ENCODE results near the gene ZNRF2. TPM values are rescaled to one million over a fixed set of nuclear protein-coding genes. Genes with fewer than 3 reads are reported as not detected.

Gene ZNRF2
- total and polyA plus RNA-seq, 10 of the 15 experiments (the other 5 are each of a cell fraction or from before 2014, with no cell fraction given): 1.2 to 20.4 (median 9.5) TPM

DNA sequence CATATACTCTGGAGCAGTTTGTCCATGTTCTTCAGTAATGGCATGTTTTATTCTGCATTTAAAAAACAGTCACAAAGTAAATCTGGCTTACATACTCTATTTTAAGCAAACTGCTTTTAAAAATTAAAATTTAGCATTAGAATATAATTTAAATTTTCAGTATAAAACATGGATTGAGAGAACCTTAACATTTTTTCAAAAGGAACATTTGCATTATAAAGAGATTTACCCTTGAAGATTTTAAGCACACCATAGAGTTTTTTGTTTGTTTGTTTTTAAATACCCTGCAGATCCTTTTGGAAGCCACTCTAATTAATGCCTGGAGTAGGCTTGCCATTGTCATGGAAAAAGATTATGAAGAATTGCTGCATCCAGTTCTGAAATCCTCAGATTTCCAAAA lies 70.4 kb downstream of the ZNRF2 start:
- Histone ChIP-seq H4K20me1 (ENCODE audit: control insufficient read depth, insufficient read depth) (no peaks in the 10 kb centered on the region), H3K9ac (ENCODE audit: control insufficient read depth, insufficient read depth, low read length) (no peak overlapping the region), H3K27me3 (replicated peaks in 1 of 2; ENCODE audit: control insufficient read depth in 2 of 2, insufficient read depth in 2 of 2, low read length in 1 of 2) (no peaks in the 10 kb centered on the region), H3K4me3 (no peak overlapping the region), H3K27ac (ENCODE audit: control insufficient read depth, insufficient read depth) (no peak overlapping the region), H3K36me3 (ENCODE audit: control insufficient read depth in 2 of 2, insufficient read depth in 2 of 2, low read length in 1 of 2) (no peaks in the 10 kb centered on the region), H3K9me3 (replicated peaks; ENCODE audit: control insufficient read depth, insufficient read depth, low read length) (no peaks in the 10 kb centered on the region), H3K4me1 (ENCODE audit: control insufficient read depth, insufficient read depth, low read length) (no peaks in the 10 kb centered on the region), H3K79me2 (ENCODE audit: control insufficient read depth, insufficient read depth, low read length) (peaks cover 10% of the 10 kb centered on the region), H3K4me2 (ENCODE audit: control insufficient read depth, insufficient read depth) (no peak overlapping the region), H2AFZ (ENCODE audit: control insufficient read depth, low read depth, low read length) (no peak overlapping the region)
- ATAC-seq (no peak), DNase-seq (ENCODE audit: low read depth, low spot score) (no peak), FAIRE-seq (no peak)
- CTCF ChIA-PET: interaction anchor here (1.3 to 7.6 kb wide), 4 partner anchors 14 to 191 kb away, joined by 3 to 138 read pairs (median 50); no protein-coding TSS in a partner anchor
- POLR2A ChIA-PET: no interaction called here
- no TSS peak for BruUV-seq (replicated peaks)
- RAD21 ChIA-PET (ENCODE audit: unreplicated experiment): interaction anchor here (7.4 to 8.0 kb wide), 2 partner anchors 33 to 78 kb away, joined by 59 to 108 read pairs; no protein-coding TSS in a partner anchor
- intact Hi-C loops (cut with micrococcal nuclease; ENCODE audit: unreplicated experiment): no loop called here
- SMC1A ChIA-PET (ENCODE audit: uncharacterized antibody, unreplicated experiment): interaction anchor here (1.2 to 9.0 kb wide), 5 partner anchors 10 to 189 kb away, joined by 3 to 202 read pairs (median 23); no protein-coding TSS in a partner anchor
- in situ Hi-C loops (cut with MboI): no loop called here
- TF ChIP-seq RAD21 (IDR thresholded peaks at IDR 0.05; ENCODE audit: insufficient read depth, low read depth, low read length): no peak
- TF ChIP-seq SRF (IDR thresholded peaks at IDR 0.05; ENCODE audit: low read depth in 2 of 2, low read length in 2 of 2): no peak
- no peak for TF ChIP-seq ZNF24 (IDR thresholded peaks at IDR 0.05)
- TF ChIP-seq, protein P1, sequence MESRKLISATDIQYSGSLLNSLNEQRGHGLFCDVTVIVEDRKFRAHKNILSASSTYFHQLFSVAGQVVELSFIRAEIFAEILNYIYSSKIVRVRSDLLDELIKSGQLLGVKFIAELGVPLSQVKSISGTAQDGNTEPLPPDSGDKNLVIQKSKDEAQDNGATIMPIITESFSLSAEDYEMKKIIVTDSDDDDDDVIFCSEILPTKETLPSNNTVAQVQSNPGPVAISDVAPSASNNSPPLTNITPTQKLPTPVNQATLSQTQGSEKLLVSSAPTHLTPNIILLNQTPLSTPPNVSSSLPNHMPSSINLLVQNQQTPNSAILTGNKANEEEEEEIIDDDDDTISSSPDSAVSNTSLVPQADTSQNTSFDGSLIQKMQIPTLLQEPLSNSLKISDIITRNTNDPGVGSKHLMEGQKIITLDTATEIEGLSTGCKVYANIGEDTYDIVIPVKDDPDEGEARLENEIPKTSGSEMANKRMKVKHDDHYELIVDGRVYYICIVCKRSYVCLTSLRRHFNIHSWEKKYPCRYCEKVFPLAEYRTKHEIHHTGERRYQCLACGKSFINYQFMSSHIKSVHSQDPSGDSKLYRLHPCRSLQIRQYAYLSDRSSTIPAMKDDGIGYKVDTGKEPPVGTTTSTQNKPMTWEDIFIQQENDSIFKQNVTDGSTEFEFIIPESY (IDR thresholded peaks at IDR 0.05): no peak
- TF ChIP-seq JUND (IDR thresholded peaks at IDR 0.05; ENCODE audit: low read depth, low read length): no peak
- TF ChIP-seq EED (IDR thresholded peaks at IDR 0.05; ENCODE audit: low read depth): no peak
- no peak for TF ChIP-seq MTA2 (IDR thresholded peaks at IDR 0.05; ENCODE audit: low read depth)
- TF ChIP-seq, protein P2, sequence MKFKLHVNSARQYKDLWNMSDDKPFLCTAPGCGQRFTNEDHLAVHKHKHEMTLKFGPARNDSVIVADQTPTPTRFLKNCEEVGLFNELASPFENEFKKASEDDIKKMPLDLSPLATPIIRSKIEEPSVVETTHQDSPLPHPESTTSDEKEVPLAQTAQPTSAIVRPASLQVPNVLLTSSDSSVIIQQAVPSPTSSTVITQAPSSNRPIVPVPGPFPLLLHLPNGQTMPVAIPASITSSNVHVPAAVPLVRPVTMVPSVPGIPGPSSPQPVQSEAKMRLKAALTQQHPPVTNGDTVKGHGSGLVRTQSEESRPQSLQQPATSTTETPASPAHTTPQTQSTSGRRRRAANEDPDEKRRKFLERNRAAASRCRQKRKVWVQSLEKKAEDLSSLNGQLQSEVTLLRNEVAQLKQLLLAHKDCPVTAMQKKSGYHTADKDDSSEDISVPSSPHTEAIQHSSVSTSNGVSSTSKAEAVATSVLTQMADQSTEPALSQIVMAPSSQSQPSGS (IDR thresholded peaks at IDR 0.05; ENCODE audit: low read length): no peak
- no peak for TF ChIP-seq IRF4 (IDR thresholded peaks at IDR 0.05; ENCODE audit: low read depth, low read length)
- TF ChIP-seq POLR2A (IDR thresholded peaks at IDR 0.05; ENCODE audit: low read depth, low read length): no peak
- no peak for TF ChIP-seq SP1 (IDR thresholded peaks at IDR 0.05; ENCODE audit: low read depth, low read length)

Data from GM12878 (cell line).